H1 (cell line): ENCODE data around the gene USHBP1. TPM values are rescaled to one million over a fixed set of nuclear protein-coding genes. Genes with fewer than 3 reads are reported as not detected.

Experiments
- HDAC2 ChIP-seq, 2 experiments: fragments of 300-600 bp in 1 of 2; sonication (generic) in 1 of 2; IDR thresholded peaks; 2 replicates each; pipeline ENCODE4 v1.6.1; 2011 to 2012; ENCODE audit warnings: low read depth in 2 of 2, low read length in 2 of 2, mild to moderate bottlenecking in 2 of 2, moderate library complexity in 2 of 2, borderline replicate concordance in 1 of 2, inconsistent platforms in 1 of 2
- HDAC6 ChIP-seq: IDR thresholded peaks from one replicate; pipeline ENCODE4 v1.7.1; 2012; ENCODE audit warnings: low read depth, mild to moderate bottlenecking, inconsistent platforms, low read length, moderate library complexity
- RFX5 ChIP-seq: IDR thresholded peaks from 2 replicates; pipeline ENCODE4 v1.6.1; 2011; ENCODE audit warnings: low read depth, low read length, improper control_type of control experiment, borderline replicate concordance
- SIN3A ChIP-seq, 2 experiments: IDR thresholded peaks in 1 of 2; conservative IDR thresholded peaks in 1 of 2; 2 replicates each; pipeline ENCODE4 v1.6.1; 2011 to 2012; ENCODE audit warnings: low read length in 2 of 2, improper control_type of control experiment in 1 of 2, low read depth in 1 of 2, mild to moderate bottlenecking in 1 of 2
- ZNF274 ChIP-seq: IDR thresholded peaks from 2 replicates; pipeline ENCODE4 v1.7.0; 2012; ENCODE audit warnings: low read length, borderline replicate concordance; ENCODE audit errors: extremely low read depth
- polyA plus RNA-seq, 7 experiments: library from polyadenylated mRNA; depleted of rRNA in 3 of 7; stranded (reverse) in 5 of 7; unstranded in 2 of 7; fragments of >200 nt in 5 of 7; fragments of 200-250 nt in 2 of 7; gene quantifications; 1 replicate in 5 of 7; 2 replicates in 1 of 7; 4 replicates in 1 of 7; pipeline versions ENCODE4 v1.2.1 to v1.2.3, GENCODE V29; 2011 to 2013; ENCODE audit warnings: missing spikeins in 2 of 7, mixed read lengths in 2 of 7
- total RNA-seq: library from RNA; stranded (reverse); fragmentation: NEBNext Ultra II Directional; extraction: Animal tissue kit (Norgen Biotek cat#: 25700); gene quantifications from 2 replicates; pipeline ENCODE4 v1.2.1, GENCODE V29; 2021

The USHBP1 gene
- total and polyA plus RNA-seq, 2 of the 8 experiments (the other 6 are each of a cell fraction or from before 2014, with no cell fraction given): 5.0 to 7.5 TPM

DNA sequence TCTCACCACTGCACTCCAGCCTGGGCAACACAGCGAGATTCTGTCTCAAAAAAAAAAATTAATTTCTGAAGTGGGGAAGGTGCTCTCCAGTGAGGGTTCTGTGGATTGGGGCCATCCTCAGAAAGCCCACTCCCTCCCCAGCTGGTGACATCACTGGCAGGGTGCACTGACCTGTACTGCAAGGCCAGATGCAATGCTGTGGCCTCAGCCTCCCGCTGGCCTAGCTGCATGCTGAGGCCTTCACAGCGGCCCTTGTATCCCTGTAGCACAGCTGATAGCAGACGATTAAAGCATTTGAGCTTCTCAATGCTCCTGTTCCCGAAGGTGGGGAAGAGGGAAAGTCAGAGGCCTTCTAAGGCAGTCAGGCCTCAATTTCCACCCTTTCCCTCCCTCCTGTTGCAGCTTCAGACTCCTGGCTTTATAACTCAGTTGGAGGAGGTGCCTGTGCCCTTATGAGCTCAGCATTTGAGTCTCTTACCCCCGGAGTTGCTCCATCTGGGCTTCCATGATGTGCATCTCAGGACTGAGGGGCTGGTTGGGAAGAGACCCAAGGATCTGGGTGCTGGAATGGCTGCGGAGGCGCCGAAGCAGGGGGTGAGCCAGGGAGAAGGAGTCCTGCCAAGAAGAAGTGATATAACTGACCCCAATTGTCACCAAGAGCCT, 5.3 kb downstream of the USHBP1 start (continued):
- TF ChIP-seq SIN3A (conservative IDR thresholded peaks at IDR 0.05 in 1 of 2, IDR thresholded peaks at IDR 0.05 in 1 of 2; ENCODE audit: low read depth in 1 of 2, low read length in 2 of 2): no peak
- TF ChIP-seq RFX5: no peak
- no peak for TF ChIP-seq HDAC2 (IDR thresholded peaks at IDR 0.05; ENCODE audit: borderline replicate concordance in 1 of 2, low read depth in 2 of 2, low read length in 2 of 2)
- TF ChIP-seq HDAC6: no peak
- no peak for TF ChIP-seq ZNF274
- TF ChIP-seq, all 59 proteins: peak for 0
